GM12878 (cell line): ENCODE measurements around the gene METTL15. TPM values are rescaled to one million over a fixed set of nuclear protein-coding genes. Genes with fewer than 3 reads are reported as not detected.

ENCODE experiments used
- ATAC-seq: fragments of 200-7000 bp; cut with Tn5 transposase; 3 replicates; pipeline ENCODE4 v1.9.1; 2020; ENCODE audit warnings: mild to moderate bottlenecking, moderate library complexity
- BruUV-seq: library from RNA; stranded (reverse); fragments of 400-500 nt; replicated peaks from 2 replicates; lab custom pipeline; 2021; lab: Mats Ljungman, UMichigan
- CTCF ChIA-PET: fragments of 300-600 bp; sonication (Branson Sonifier 250); formaldehyde crosslinking; extraction: SDS; loops from one replicate; lab custom pipeline; 2021; ENCODE audit warnings: inconsistent platforms; lab: Yijun Ruan, JAX
- POLR2A ChIA-PET: fragments of 350-600 bp; formaldehyde crosslinking; extraction: SDS; loops from one replicate; lab custom pipeline; 2021; ENCODE audit warnings: inconsistent platforms; lab: Charles Lee
- RAD21 ChIA-PET: fragments of 300-600 bp; sonication (Branson Sonifier 250); formaldehyde crosslinking; loops from one replicate; lab custom pipeline; 2023; ENCODE audit warnings: antibody characterized with exemption; ENCODE audit not compliant: unreplicated experiment; lab: Charles Lee
- SMC1A ChIA-PET: fragments of 300-600 bp; sonication (Branson Sonifier 250); formaldehyde crosslinking; loops from one replicate; lab custom pipeline; 2023; ENCODE audit not compliant: unreplicated experiment, uncharacterized antibody; lab: Charles Lee
- DNase-seq: peaks from one replicate; pipeline ENCODE4 v3.0.0-alpha.2; 2011; ENCODE audit warnings: low read depth, low spot score
- FAIRE-seq: peaks from 3 replicates; lab custom pipeline; 2011; peaks lifted over from hg19 to GRCh38; lab: Jason Lieb, UNC
- H2AFZ ChIP-seq: 2 replicates; pipeline ENCODE4 v1.6.0; 2011; ENCODE audit warnings: low read depth, low read length, control low read depth; ENCODE audit not compliant: control insufficient read depth
- H3K27ac ChIP-seq: 2 replicates; pipeline ENCODE4 v1.5.1; 2011; ENCODE audit warnings: control low read depth; ENCODE audit not compliant: control insufficient read depth, insufficient read depth
- H3K27me3 ChIP-seq, 2 experiments: replicated peaks in 1 of 2; 2 replicates each; pipeline versions ENCODE4 v1.6.0 to v1.6.1; 2011; ENCODE audit warnings: low read length in 1 of 2; ENCODE audit not compliant: control insufficient read depth in 2 of 2, insufficient read depth in 2 of 2
- H3K36me3 ChIP-seq, 2 experiments: 2 replicates each; pipeline ENCODE4 v1.5.1; 2011; ENCODE audit warnings: low read length in 1 of 2; ENCODE audit not compliant: control insufficient read depth in 2 of 2, insufficient read depth in 2 of 2
- H3K4me1 ChIP-seq: 2 replicates; pipeline ENCODE4 v1.6.1; 2011; ENCODE audit warnings: mild to moderate bottlenecking, low read length, moderate library complexity, mixed read lengths; ENCODE audit not compliant: control insufficient read depth, insufficient read depth
- H3K4me2 ChIP-seq: 2 replicates; pipeline ENCODE4 v1.6.0; 2011; ENCODE audit warnings: control low read depth; ENCODE audit not compliant: control insufficient read depth, insufficient read depth
- H3K4me3 ChIP-seq: fragments of 200-600 bp; sonication (generic); 2 replicates; pipeline ENCODE4 v1.5.1; 2016
- H3K79me2 ChIP-seq: 2 replicates; pipeline ENCODE4 v1.6.0; 2011; ENCODE audit warnings: low read length; ENCODE audit not compliant: control insufficient read depth, insufficient read depth
- H3K9ac ChIP-seq: 2 replicates; pipeline ENCODE4 v1.8.0; 2011; ENCODE audit warnings: low read length, control low read depth, mixed read lengths; ENCODE audit not compliant: control insufficient read depth, insufficient read depth
- H3K9me3 ChIP-seq: replicated peaks from 3 replicates; pipeline ENCODE4 v1.5.1; 2011; ENCODE audit warnings: mild to moderate bottlenecking, low read length; ENCODE audit not compliant: control insufficient read depth, insufficient read depth
- H4K20me1 ChIP-seq: 2 replicates; pipeline ENCODE4 v1.6.0; 2011; ENCODE audit not compliant: control insufficient read depth, insufficient read depth
- BCL3 ChIP-seq: IDR thresholded peaks from 2 replicates; pipeline ENCODE4 v1.6.1; 2011; ENCODE audit warnings: borderline replicate concordance, low read depth, mild to moderate bottlenecking, moderate library complexity, low read length; ENCODE audit not compliant: insufficient read depth, poor library complexity, severe bottlenecking
- ETV6 ChIP-seq, 2 experiments: fragments of 450-650 bp in 1 of 2; IDR thresholded peaks in 1 of 2; conservative IDR thresholded peaks in 1 of 2; 2 replicates each; pipeline ENCODE4 v1.6.1; 2014; ENCODE audit warnings: antibody characterized with exemption in 1 of 2, borderline replicate concordance in 1 of 2, low read depth in 1 of 2, mild to moderate bottlenecking in 1 of 2, moderate library complexity in 1 of 2
- KLF5 ChIP-seq: fragments of 450-650 bp; IDR thresholded peaks from 2 replicates; pipeline ENCODE4 v1.6.1; 2014; ENCODE audit warnings: mild to moderate bottlenecking; ENCODE audit not compliant: partially characterized antibody
- SRF ChIP-seq, 2 experiments: IDR thresholded peaks; 2 replicates each; pipeline ENCODE4 v1.6.1; 2011; ENCODE audit warnings: low read depth in 2 of 2, low read length in 2 of 2, mild to moderate bottlenecking in 1 of 2, moderate library complexity in 1 of 2
- WRNIP1 ChIP-seq: IDR thresholded peaks from 2 replicates; pipeline ENCODE4 v1.6.1; 2011; ENCODE audit warnings: low read depth, low read length, improper control_type of control experiment, borderline replicate concordance
- ZBTB11 ChIP-seq: fragments of 450-650 bp; formaldehyde crosslinking; IDR thresholded peaks from 2 replicates; pipeline ENCODE4 v1.5.0; 2022; ENCODE audit warnings: mild to moderate bottlenecking, missing genetic modification characterization
- ZNF217 ChIP-seq: fragments of 450-650 bp; IDR thresholded peaks from 2 replicates; pipeline ENCODE4 v1.6.1; 2017; ENCODE audit warnings: antibody characterized with exemption, mild to moderate bottlenecking
- WGBS: methylation state at CpG from one replicate; pipeline ENCODE4 v1.1.6; 2016; ENCODE audit warnings: low lambda C conversion rate; ENCODE audit not compliant: insufficient replicate concordance, insufficient coverage; ENCODE audit errors: missing lambda C conversion rate; 5-methylcytosine and 5-hydroxymethylcytosine counted together
- in situ Hi-C: fragments of 300-500 bp; cut with MboI; formaldehyde crosslinking; loops from 9 replicates; pipeline ENCODE4 v1.14.3; 2018; ENCODE audit warnings: mixed read lengths
- intact Hi-C: fragments of 100-400 bp; cut with micrococcal nuclease; formaldehyde crosslinking; loops from one replicate; pipeline ENCODE4 v1.14.2; 2022; ENCODE audit not compliant: unreplicated experiment
- polyA plus RNA-seq, 11 experiments: library from polyadenylated mRNA; depleted of rRNA in 4 of 11; unstranded in 6 of 11; stranded (reverse) in 5 of 11; fragments of >200 nt; fragmentation: Nextera tagmentation in 4 of 11; fragmentation: Illumina TruSeq in 1 of 11; extraction: Ambion mirVana in 4 of 11; extraction: Trizol in 1 of 11; gene quantifications; 1 replicate in 1 of 11; 2 replicates in 10 of 11; pipeline versions ENCODE4 v1.2.1 to v1.2.3, GENCODE V29; 2011 to 2016; ENCODE audit warnings: inconsistent platforms in 2 of 11, missing spikeins in 2 of 11, low read depth in 1 of 11
- total RNA-seq, 4 experiments: library from RNA; depleted of rRNA in 3 of 4; stranded (reverse); fragments of >200 nt in 3 of 4; fragmentation: Illumina TruSeq in 1 of 4; extraction: Trizol in 1 of 4; gene quantifications; 2 replicates each; pipeline versions ENCODE4 v1.2.1 to v1.2.3, GENCODE V29; 2013 to 2021

The METTL15 gene
- total and polyA plus RNA-seq, 10 of the 15 experiments (the other 5 are each of a cell fraction or from before 2014, with no cell fraction given): 7.9 to 16.9 (median 14.4) TPM

DNA sequence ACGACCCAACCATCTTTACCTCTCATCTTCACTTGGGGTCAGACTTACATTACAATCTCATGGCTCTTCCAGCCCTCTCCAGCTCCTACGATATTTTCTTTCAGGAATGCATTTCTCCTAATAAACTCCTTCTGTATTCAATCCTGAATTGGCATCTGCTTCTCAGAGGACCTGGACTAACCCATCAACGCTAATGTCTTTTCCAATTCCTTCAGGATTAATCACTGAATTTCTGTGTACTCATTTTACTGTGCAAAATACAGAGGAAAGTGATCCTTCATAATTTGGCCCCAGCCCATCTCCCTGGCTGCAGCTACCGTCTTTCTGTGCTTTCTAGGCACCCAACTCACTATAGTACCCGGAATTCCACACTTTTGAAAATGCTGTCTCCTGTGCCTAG is 239.2 kb downstream of the METTL15 start:
- TF ChIP-seq KLF5: no peak
- no peak for TF ChIP-seq BCL3
- TF ChIP-seq ZNF217: no peak
- TF ChIP-seq ZBTB11 (CRISPR knock-in tag): no peak
- no peak for TF ChIP-seq SRF (IDR thresholded peaks at IDR 0.05; ENCODE audit: low read depth in 2 of 2, low read length in 2 of 2)
- TF ChIP-seq ETV6 (conservative IDR thresholded peaks at IDR 0.05 in 1 of 2, IDR thresholded peaks at IDR 0.05 in 1 of 2; ENCODE audit: borderline replicate concordance in 1 of 2, low read depth in 1 of 2): no peak
- TF ChIP-seq WRNIP1: no peak
- ATAC-seq (no peak), FAIRE-seq (no peak), DNase-seq (no peak)
- in situ Hi-C loops (no loop called here), intact Hi-C loops (no loop called here)
- RAD21 ChIA-PET: no interaction called here
- Histone ChIP-seq H3K27ac (no peak overlapping the region), H3K36me3 (no peaks in the 10 kb centered on the region), H4K20me1 (no peaks in the 10 kb centered on the region), H2AFZ (no peak overlapping the region), H3K79me2 (no peaks in the 10 kb centered on the region), H3K9ac (no peak overlapping the region), H3K4me2 (no peak overlapping the region), H3K4me3 (no peak overlapping the region), H3K27me3 (no peaks in the 10 kb centered on the region), H3K9me3 (no peaks in the 10 kb centered on the region), H3K4me1 (no peaks in the 10 kb centered on the region)
- no TSS peak for BruUV-seq
- WGBS: 39% methylated on average over 5 of the region's 5 CpGs
- CTCF ChIA-PET: no interaction called here
- SMC1A ChIA-PET: no interaction called here
- POLR2A ChIA-PET: no interaction called here
